ENCODE data around the gene CLIP1. TPM values are rescaled to one million over a fixed set of nuclear protein-coding genes. Genes with fewer than 3 reads are reported as not detected.
A peak's percentile ranks its signal among the peaks of the same experiment; 100 is the strongest.
"Not testable (repeated sequence)": the region's sequence is repeated elsewhere in the genome, so short reads cannot be mapped to it uniquely, and the experiment has no call there.

CLIP1 gene
- total and polyA plus RNA-seq, 8 donors = 16.0 to 133 (median 75.9) TPM

DNA sequence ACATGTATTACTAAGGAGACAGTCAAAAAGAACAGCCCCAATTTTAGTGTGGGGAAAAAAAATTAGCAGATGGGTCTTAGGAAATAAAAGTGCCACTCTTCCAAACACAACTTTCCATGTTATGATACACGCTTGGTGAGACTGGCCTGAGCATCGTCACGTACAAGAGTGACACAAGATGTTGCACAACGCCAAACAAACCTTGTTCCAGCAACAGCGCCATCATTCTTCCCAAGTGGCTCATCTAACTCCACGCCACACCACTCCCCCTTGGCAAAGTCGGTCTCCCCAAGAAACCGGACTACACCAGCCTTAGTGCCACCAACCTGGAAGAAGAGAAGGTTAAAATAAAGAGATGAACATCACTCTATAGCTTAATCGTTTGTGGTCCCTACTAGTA, 58.7 kb downstream of the CLIP1 start:
- no peak for DNase-seq
- no peaks in the 10 kb centered on the region for H3K27me3 ChIP-seq
- peaks cover 27 to 51% (median 48%) of the 10 kb centered on the region in 4 donors for H3K36me3 ChIP-seq
- intact Hi-C loops (cut with DNase I; ENCODE audit: low total_unique reads) = no loop called here
- no peak overlapping the region for H3K27ac ChIP-seq
- H3K4me3 ChIP-seq = no peak overlapping the region
- peaks cover 0 to 36% (median 21%) of the 10 kb centered on the region in 4 donors for H3K4me1 ChIP-seq
- 93 to 96% (median 95%) methylated on average over 9 of the region's 9 CpGs for WGBS, 5 donors
- H3K9me3 ChIP-seq = no peaks in the 10 kb centered on the region
- TF ChIP-seq POLR2AphosphoS5 (IDR thresholded peaks at IDR 0.05) (no peak), EP300 (IDR thresholded peaks at IDR 0.05) (no peak), POLR2A (IDR thresholded peaks at IDR 0.05) (no peak)
- TF ChIP-seq, protein P1, sequence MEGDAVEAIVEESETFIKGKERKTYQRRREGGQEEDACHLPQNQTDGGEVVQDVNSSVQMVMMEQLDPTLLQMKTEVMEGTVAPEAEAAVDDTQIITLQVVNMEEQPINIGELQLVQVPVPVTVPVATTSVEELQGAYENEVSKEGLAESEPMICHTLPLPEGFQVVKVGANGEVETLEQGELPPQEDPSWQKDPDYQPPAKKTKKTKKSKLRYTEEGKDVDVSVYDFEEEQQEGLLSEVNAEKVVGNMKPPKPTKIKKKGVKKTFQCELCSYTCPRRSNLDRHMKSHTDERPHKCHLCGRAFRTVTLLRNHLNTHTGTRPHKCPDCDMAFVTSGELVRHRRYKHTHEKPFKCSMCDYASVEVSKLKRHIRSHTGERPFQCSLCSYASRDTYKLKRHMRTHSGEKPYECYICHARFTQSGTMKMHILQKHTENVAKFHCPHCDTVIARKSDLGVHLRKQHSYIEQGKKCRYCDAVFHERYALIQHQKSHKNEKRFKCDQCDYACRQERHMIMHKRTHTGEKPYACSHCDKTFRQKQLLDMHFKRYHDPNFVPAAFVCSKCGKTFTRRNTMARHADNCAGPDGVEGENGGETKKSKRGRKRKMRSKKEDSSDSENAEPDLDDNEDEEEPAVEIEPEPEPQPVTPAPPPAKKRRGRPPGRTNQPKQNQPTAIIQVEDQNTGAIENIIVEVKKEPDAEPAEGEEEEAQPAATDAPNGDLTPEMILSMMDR (IDR thresholded peaks at IDR 0.05) = no peak

DNA sequence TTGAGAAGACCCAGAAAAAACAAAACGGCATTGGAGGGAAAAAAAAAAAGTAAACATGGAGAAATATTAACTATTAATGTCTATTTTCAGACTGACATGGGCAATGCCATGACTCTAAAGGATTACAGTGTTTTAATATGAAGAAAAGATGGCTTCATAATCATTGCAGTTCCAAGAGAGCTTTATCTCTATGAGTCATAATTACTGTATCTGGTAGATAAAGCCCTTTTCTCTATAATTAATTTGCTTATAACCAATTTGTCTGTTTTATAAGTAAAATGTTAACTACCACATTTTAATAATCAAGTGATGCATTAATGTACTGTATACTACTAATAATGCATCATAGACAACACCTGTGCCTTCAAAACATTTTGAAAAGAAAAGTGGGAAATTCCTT, 59.7 kb downstream of the CLIP1 start:
- intact Hi-C loops (cut with DNase I; ENCODE audit: low total_unique reads) = no loop called here

DNA sequence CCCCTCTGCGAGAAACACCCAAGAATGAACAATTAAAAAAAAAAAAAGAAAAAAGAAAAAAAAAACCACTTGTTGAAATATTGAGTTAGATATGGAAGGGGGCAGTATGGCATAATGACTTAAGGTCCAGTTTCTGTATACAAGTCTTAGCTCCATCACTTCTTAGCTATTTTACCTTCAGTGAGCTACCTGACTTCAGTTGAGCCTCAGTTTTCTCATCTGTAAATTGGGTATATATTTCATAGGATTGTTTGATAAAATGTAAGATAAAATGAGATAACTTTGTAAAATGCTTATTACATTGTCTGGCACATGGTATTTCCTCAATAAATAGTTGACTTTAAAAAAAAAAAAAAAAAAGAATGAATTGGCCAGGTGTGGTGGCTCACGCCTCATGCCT, 64.1 kb downstream of the CLIP1 start:
- H3K4me3 ChIP-seq; H3K4me1 ChIP-seq; H3K9me3 ChIP-seq; H3K27me3 ChIP-seq; DNase-seq; H3K27ac ChIP-seq; intact Hi-C loops (cut with DNase I; ENCODE audit: low total_unique reads): not testable (repeated sequence)
- H3K36me3 ChIP-seq = peaks cover 47 to 81% (median 76%) of the 10 kb centered on the region in 4 donors
- 87 to 96% (median 94%) methylated on average over 2 of the region's 2 CpGs for WGBS, 5 donors

More for the DNA sequence above, 59.7 kb downstream of the CLIP1 start:
- 53 to 94% (median 76%) methylated on average over 1 of the region's 1 CpG for WGBS, 5 donors
- H3K9me3 ChIP-seq = no peaks in the 10 kb centered on the region
- H3K4me3 ChIP-seq = no peak overlapping the region
- DNase-seq = no peak
- H3K36me3 ChIP-seq = peaks cover 27 to 56% (median 51%) of the 10 kb centered on the region in 4 donors
- H3K27me3 ChIP-seq = no peaks in the 10 kb centered on the region
- no peak for TF ChIP-seq POLR2AphosphoS5 (IDR thresholded peaks at IDR 0.05)
- no peak for TF ChIP-seq POLR2A (IDR thresholded peaks at IDR 0.05)
- TF ChIP-seq, protein P1 (IDR thresholded peaks at IDR 0.05) = no peak
- no peak for TF ChIP-seq EP300 (IDR thresholded peaks at IDR 0.05)
- H3K27ac ChIP-seq = no peak overlapping the region
- H3K4me1 ChIP-seq = peaks cover 0 to 26% (median 11%) of the 10 kb centered on the region in 4 donors

DNA sequence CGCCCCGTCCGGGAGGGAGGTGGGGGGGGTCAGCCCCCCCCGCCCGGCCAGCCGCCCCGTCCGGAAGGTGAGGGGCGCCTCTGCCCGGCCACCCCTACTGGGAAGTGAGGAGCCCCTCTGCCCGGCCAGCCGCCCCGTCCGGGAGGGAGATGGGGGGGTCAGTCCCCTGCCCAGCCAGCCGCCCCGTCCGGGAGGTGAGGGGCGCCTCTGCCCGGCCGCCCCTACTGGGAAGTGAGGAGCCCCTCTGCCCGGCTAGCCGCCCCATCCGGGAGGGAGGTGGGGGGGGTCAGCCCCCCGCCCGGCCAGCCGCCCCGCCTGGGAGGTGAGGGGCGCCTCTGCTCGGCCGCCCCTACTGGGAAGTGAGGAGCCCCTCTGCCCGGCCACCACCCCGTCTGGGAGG, 64.9 kb downstream of the CLIP1 start:
- H3K4me1 ChIP-seq; H3K27ac ChIP-seq; H3K9me3 ChIP-seq; DNase-seq; H3K4me3 ChIP-seq; H3K27me3 ChIP-seq; intact Hi-C loops (cut with DNase I; ENCODE audit: low total_unique reads): not testable (repeated sequence)
- WGBS, 5 donors = 80 to 100% (median 96%) methylated on average over 2 to 27 of the region's 32 CpGs
- peaks cover 51 to 83% (median 77%) of the 10 kb centered on the region in 4 donors for H3K36me3 ChIP-seq

DNA sequence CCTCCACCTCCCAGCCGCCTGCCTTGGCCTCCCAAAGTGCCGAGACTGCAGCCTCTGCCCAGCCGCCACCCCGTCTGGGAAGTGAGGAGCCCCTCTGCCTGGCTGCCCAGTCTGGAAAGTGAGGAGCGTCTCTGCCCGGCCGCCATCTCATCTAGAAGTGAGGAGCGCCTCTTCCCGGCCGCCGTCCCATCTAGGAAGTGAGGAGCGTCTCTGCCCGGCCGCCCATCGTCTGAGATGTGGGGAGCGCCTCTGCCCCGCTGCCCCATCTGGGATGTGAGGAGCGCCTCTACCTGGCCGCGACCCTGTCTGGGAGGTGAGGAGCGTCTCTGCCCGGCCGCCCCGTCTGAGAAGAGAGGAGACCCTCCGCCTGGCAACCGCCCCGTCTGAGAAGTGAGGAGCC, 65.5 kb downstream of the CLIP1 start:
- peaks cover 56 to 86% (median 80%) of the 10 kb centered on the region in 4 donors for H3K36me3 ChIP-seq
- WGBS, 5 donors = 95 to 98% (median 97%) methylated on average over 15 to 24 of the region's 27 CpGs
- H3K4me3 ChIP-seq; H3K27ac ChIP-seq; H3K4me1 ChIP-seq; intact Hi-C loops (cut with DNase I; ENCODE audit: low total_unique reads); H3K27me3 ChIP-seq; H3K9me3 ChIP-seq; DNase-seq: not testable (repeated sequence)

DNA sequence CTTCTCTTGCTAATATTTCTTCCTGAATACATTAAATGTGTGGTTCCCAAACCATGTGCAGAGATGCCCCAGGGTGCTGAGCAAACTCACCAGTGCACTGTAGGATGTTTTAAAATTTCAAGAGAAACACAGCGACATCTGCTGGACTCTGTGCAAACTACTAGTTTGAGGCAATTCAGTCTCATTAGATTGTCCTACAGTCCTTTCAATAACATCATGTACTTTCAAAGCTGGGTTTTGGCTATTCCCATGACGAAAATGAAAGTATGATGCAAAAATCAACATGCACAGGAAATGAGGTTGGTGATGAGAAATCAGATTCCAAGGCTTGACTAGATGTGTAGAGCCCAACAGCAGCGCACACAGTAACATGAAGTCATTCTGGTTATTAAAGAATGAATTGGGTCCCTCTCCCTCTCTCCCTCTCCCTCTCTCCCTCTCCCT, 66.3 kb downstream of the CLIP1 start:
- DNase-seq = peak; percentile 50 to 75
- Histone ChIP-seq H3K36me3 (peaks cover 59 to 86% (median 79%) of the 10 kb centered on the region in 4 donors), H3K27ac (no peak overlapping the region), H3K4me1 (peaks cover 0 to under 1% (median 0%) of the 10 kb centered on the region in 4 donors), H3K4me3 (no peak overlapping the region), H3K9me3 (no peaks in the 10 kb centered on the region), H3K27me3 (no peaks in the 10 kb centered on the region)
- 33 to 42% (median 36%) methylated on average over 3 of the region's 3 CpGs for WGBS, 5 donors
- TF ChIP-seq POLR2A (IDR thresholded peaks at IDR 0.05) = no peak
- TF ChIP-seq, protein P1 (IDR thresholded peaks at IDR 0.05) = peak in 5 of 7 experiments; percentile 19 to 68 (median 55)
- TF ChIP-seq EP300 (IDR thresholded peaks at IDR 0.05) = no peak
- TF ChIP-seq POLR2AphosphoS5 (IDR thresholded peaks at IDR 0.05) = peak in 1 of 3 donors; percentile 13
- intact Hi-C loops (cut with DNase I; ENCODE audit: low total_unique reads) = no loop called here
